ENCODE results near the gene PDPK1.

PDPK1 gene

GRCh38 chr16:2495041-2495440 is 42.8 kb upstream of the PDPK1 start:
- no peak for DNase-seq (ENCODE audit: low read depth)
- TF ChIP-seq CTCF (IDR thresholded peaks at IDR 0.05; ENCODE audit: low read depth, low read length, missing control alignments) = no peak
- H3K4me3 ChIP-seq (ENCODE audit: low read depth, low read length) = no peak overlapping the region
- in situ Hi-C loops (cut with HindIII; ENCODE audit: low sequenced_read_pairs) = no loop called here

GRCh38 chr16:2496223-2497115 is 41.4 kb upstream of the PDPK1 start:
- no peak for TF ChIP-seq CTCF (IDR thresholded peaks at IDR 0.05; ENCODE audit: low read depth, low read length, missing control alignments)
- no peak overlapping the region for H3K4me3 ChIP-seq (ENCODE audit: low read depth, low read length)
- in situ Hi-C loops (cut with HindIII; ENCODE audit: low sequenced_read_pairs) = no loop called here
- DNase-seq (ENCODE audit: low read depth) = no peak

- TF ChIP-seq CTCF (IDR thresholded peaks at IDR 0.05; ENCODE audit: low read depth, low read length, missing control alignments) = no peak
- H3K4me3 ChIP-seq (ENCODE audit: low read depth, low read length) = no peak overlapping the region
- in situ Hi-C loops (cut with HindIII; ENCODE audit: low sequenced_read_pairs) = no loop called here
- no peak for DNase-seq (ENCODE audit: low read depth)
These were observed 40.6 kb upstream of the PDPK1 start for GRCh38 chr16:2497116-2497630.

- no peak for DNase-seq (ENCODE audit: low read depth)
- no peak for TF ChIP-seq CTCF (IDR thresholded peaks at IDR 0.05; ENCODE audit: low read depth, low read length, missing control alignments)
- no peak overlapping the region for H3K4me3 ChIP-seq (ENCODE audit: low read depth, low read length)
- in situ Hi-C loops (cut with HindIII; ENCODE audit: low sequenced_read_pairs) = no loop called here
These were observed 39.9 kb upstream of the PDPK1 start for GRCh38 chr16:2497695-2498484.

- in situ Hi-C loops (cut with HindIII; ENCODE audit: low sequenced_read_pairs) = no loop called here
- no peak overlapping the region for H3K4me3 ChIP-seq (ENCODE audit: low read depth, low read length)
- TF ChIP-seq CTCF (IDR thresholded peaks at IDR 0.05; ENCODE audit: low read depth, low read length, missing control alignments) = no peak
- DNase-seq (ENCODE audit: low read depth) = no peak
These were observed 39.1 kb upstream of the PDPK1 start for GRCh38 chr16:2498531-2499253.

- TF ChIP-seq CTCF (IDR thresholded peaks at IDR 0.05; ENCODE audit: low read depth, low read length, missing control alignments) = no peak
- no peak for DNase-seq (ENCODE audit: low read depth)
- in situ Hi-C loops (cut with HindIII; ENCODE audit: low sequenced_read_pairs) = no loop called here
- no peak overlapping the region for H3K4me3 ChIP-seq (ENCODE audit: low read depth, low read length)
These were observed 38.4 kb upstream of the PDPK1 start for GRCh38 chr16:2499454-2499853.

Data from astrocyte of the cerebellum (primary cell).